HCT116 (cell line): Measurements from ENCODE around the gene RFX2.

ENCODE experiments used
- CBX3 ChIP-seq: IDR thresholded peaks from 2 replicates; pipeline ENCODE4 v1.6.1; 2012; ENCODE audit warnings: low read depth
- CEBPB ChIP-seq: IDR thresholded peaks from 2 replicates; pipeline ENCODE4 v1.6.1; 2012; ENCODE audit warnings: low read depth
- CTCF ChIP-seq, 3 experiments: fragments of 200-600 bp in 1 of 3; sonication (generic) in 1 of 3; IDR thresholded peaks in 2 of 3; conservative IDR thresholded peaks in 1 of 3; 2 replicates each; pipeline ENCODE4 v1.5.1; 2012 to 2017; ENCODE audit warnings: low read depth in 2 of 3, low read length in 2 of 3, antibody characterized with exemption in 1 of 3, borderline replicate concordance in 1 of 3, control low read depth in 1 of 3, mild to moderate bottlenecking in 1 of 3, mixed read lengths in 1 of 3, mixed run types in 1 of 3, moderate library complexity in 1 of 3; ENCODE audit not compliant: insufficient read depth in 1 of 3
- EZH2phosphoT487 ChIP-seq: fragments of 200-600 bp; IDR thresholded peaks from 2 replicates; pipeline ENCODE4 v1.6.1; 2018; ENCODE audit warnings: antibody characterized with exemption, borderline replicate concordance
- MAX ChIP-seq: IDR thresholded peaks from 2 replicates; pipeline ENCODE4 v1.6.1; 2012
- POLR2A ChIP-seq: IDR thresholded peaks from 2 replicates; pipeline ENCODE4 v1.7.0; 2011; ENCODE audit warnings: borderline replicate concordance; ENCODE audit not compliant: insufficient read depth, insufficient read length; ENCODE audit errors: extremely low read depth
- POLR2AphosphoS5 ChIP-seq: IDR thresholded peaks from 2 replicates; pipeline ENCODE4 v1.6.1; 2011; ENCODE audit warnings: mild to moderate bottlenecking, low read depth, low read length, moderate library complexity
- RAD21 ChIP-seq: IDR thresholded peaks from 2 replicates; pipeline ENCODE4 v1.6.1; 2012; ENCODE audit warnings: low read depth, mild to moderate bottlenecking
- REST ChIP-seq: IDR thresholded peaks from 2 replicates; pipeline ENCODE4 v1.6.1; 2012; ENCODE audit warnings: low read depth
- SIN3A ChIP-seq: IDR thresholded peaks from 2 replicates; pipeline ENCODE4 v1.6.1; 2012; ENCODE audit warnings: low read depth
- YY1 ChIP-seq: IDR thresholded peaks from 2 replicates; pipeline ENCODE4 v1.6.1; 2011; ENCODE audit warnings: low read length, low read depth, moderate library complexity, mild to moderate bottlenecking; ENCODE audit not compliant: insufficient replicate concordance; ENCODE audit errors: extremely low read depth
- ZBTB33 ChIP-seq: IDR thresholded peaks from 2 replicates; pipeline ENCODE4 v1.6.1; 2011; ENCODE audit warnings: mild to moderate bottlenecking, low read length, moderate library complexity; ENCODE audit not compliant: insufficient replicate concordance; ENCODE audit errors: extremely low read depth

GRCh38 chr19:6103894-6104293 lies 6.4 kb downstream of the RFX2 start:
- TF ChIP-seq MAX (no peak), SIN3A (no peak), RAD21 (no peak), EZH2phosphoT487 (no peak), CTCF (IDR thresholded peaks at IDR 0.05 in 2 of 3, conservative IDR thresholded peaks at IDR 0.05 in 1 of 3; ENCODE audit: borderline replicate concordance in 1 of 3, insufficient read depth in 1 of 3, low read depth in 2 of 3, low read length in 2 of 3) (no peak), POLR2AphosphoS5 (no peak), POLR2A (no peak), REST (no peak), ZBTB33 (no peak), CBX3 (no peak), CEBPB (no peak), YY1 (no peak)
